Vagina (tissue), 2 donors: Measurements from ENCODE around the gene GSTK1.

Experiments
- POLR2A ChIP-seq, 2 donors: fragments of 450-650 bp; IDR thresholded peaks; one replicate each; pipeline ENCODE4 v1.6.1; 2017; ENCODE audit warnings: antibody characterized with exemption in 2 of 2, mild to moderate bottlenecking in 2 of 2, moderate library complexity in 2 of 2
- TF ChIP-seq, protein P1 (sequence below), 3 experiments: fragments of 450-650 bp in 2 of 3; fragments of 200-600 bp in 1 of 3; sonication (generic) in 1 of 3; IDR thresholded peaks; one replicate each; pipeline ENCODE4 v1.5.1; 2017 to 2019; ENCODE audit warnings: antibody characterized with exemption in 3 of 3, mild to moderate bottlenecking in 2 of 3, moderate library complexity in 2 of 3

DNA sequence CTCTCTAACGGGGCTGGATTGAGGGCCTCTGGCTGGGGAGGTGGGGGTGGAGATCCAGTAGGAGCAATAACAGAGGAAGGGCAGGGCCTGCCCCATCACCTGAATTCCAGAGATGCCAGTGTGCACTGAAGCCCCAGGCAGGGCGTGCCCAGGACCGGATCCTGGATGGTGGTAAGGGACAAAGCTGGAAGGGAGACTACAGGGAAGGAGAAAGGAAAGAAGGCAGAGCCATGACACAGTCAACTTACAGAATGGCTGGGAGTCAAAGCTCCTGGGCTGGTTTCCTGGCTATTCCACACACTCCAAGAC lies 22.2 kb downstream of the GSTK1 start:
- TF ChIP-seq, protein P1, sequence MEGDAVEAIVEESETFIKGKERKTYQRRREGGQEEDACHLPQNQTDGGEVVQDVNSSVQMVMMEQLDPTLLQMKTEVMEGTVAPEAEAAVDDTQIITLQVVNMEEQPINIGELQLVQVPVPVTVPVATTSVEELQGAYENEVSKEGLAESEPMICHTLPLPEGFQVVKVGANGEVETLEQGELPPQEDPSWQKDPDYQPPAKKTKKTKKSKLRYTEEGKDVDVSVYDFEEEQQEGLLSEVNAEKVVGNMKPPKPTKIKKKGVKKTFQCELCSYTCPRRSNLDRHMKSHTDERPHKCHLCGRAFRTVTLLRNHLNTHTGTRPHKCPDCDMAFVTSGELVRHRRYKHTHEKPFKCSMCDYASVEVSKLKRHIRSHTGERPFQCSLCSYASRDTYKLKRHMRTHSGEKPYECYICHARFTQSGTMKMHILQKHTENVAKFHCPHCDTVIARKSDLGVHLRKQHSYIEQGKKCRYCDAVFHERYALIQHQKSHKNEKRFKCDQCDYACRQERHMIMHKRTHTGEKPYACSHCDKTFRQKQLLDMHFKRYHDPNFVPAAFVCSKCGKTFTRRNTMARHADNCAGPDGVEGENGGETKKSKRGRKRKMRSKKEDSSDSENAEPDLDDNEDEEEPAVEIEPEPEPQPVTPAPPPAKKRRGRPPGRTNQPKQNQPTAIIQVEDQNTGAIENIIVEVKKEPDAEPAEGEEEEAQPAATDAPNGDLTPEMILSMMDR (IDR thresholded peaks at IDR 0.05), result no peak
- no peak for TF ChIP-seq POLR2A (IDR thresholded peaks at IDR 0.05)
